ENCODE data around the gene GLS. TPM values are rescaled to one million over a fixed set of nuclear protein-coding genes. Genes with fewer than 3 reads are reported as not detected.

GLS gene
- total RNA-seq (157 and 192 TPM in 2 replicates), polyA plus RNA-seq (69.4 and 123 TPM in 2 replicates), polyA minus RNA-seq (ENCODE audit: low replicate concordance) (55.1 and 58.7 TPM in 2 replicates)
- polyA plus RNA-seq (2012), result 45.0 and 90.0 TPM in 2 replicates

DNA sequence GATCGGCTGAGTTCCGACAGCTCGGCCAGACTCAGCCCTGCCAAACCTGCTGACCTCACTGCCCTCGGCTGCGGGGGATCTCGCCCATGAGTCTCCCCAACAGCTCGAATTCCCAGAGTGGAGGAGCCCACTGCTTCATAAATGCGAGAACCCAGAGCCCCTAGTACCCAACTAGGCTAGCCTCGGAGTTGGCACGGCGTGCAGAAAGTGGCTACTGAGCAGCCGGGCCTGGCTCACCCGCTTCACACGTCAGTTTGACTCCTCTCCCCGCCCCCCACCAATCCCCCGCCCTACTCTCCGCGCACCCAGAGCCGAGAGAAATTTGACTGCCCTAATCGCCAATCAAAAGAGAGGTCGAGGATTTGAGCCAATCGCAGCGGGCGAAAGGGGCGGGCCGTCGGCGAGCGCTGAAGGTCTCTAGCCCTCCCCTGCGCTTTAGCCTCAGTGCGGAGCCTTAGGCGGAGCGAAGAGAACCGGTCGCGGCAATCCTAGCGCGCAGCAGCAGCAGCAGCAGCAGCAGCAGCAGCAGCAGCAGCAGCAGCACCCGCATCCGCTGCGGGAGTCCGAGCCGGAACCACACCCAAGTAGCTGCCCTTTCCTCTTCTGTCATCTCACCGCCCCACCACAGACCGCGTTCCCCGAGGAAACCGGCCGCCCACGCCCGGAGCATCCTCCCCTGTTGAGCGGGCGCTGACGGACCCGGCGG is at the start of gene GLS:
Gene GLS, plus strand, starts transcription at position 444 of the 706 bp plus-strand sequence. CDS start 264 bp downstream, outside the sequence.
- Histone ChIP-seq H3K36me3 (ENCODE audit: control insufficient read depth, insufficient read depth, low read length) (no peaks in the 10 kb centered on the region), H3K4me2 (ENCODE audit: extremely low read depth, insufficient read depth, low read length) (peak within 1 kb of the TSS; percentile 97), H3K9ac (ENCODE audit: insufficient read depth, low read length) (peak within 1 kb of the TSS; percentile 90), H3K4me1 (ENCODE audit: control insufficient read depth, extremely low read depth, insufficient read depth, low read length) (peaks cover 3% of the 10 kb centered on the region), H2AFZ (ENCODE audit: low read length) (peak within 1 kb of the TSS; percentile 96), H3K9me3 (ENCODE audit: control insufficient read depth, insufficient read depth, low read depth, low read length) (no peaks in the 10 kb centered on the region), H3K4me3 (replicated peaks in 1 of 4; ENCODE audit: control extremely low read depth in 1 of 4, insufficient read depth in 1 of 4, low read depth in 3 of 4, low read length in 4 of 4) (peak within 1 kb of the TSS; percentile 58 to 94 (median 82)), H4K20me1 (ENCODE audit: control insufficient read depth, extremely low read depth, insufficient read depth, low read length) (peaks cover 3% of the 10 kb centered on the region), H3K27ac (ENCODE audit: insufficient read depth, low read length) (peak within 1 kb of the TSS; percentile 93), H3K27me3 (ENCODE audit: control insufficient read depth, insufficient read depth, low read length) (no peaks in the 10 kb centered on the region), H3K79me2 (ENCODE audit: control insufficient read depth, insufficient read depth, low read length) (peaks cover 48% of the 10 kb centered on the region)
- DNase-seq (ENCODE audit: low read depth in 2 of 2), result peak; percentile 95 to 96
- TF ChIP-seq, protein P1, sequence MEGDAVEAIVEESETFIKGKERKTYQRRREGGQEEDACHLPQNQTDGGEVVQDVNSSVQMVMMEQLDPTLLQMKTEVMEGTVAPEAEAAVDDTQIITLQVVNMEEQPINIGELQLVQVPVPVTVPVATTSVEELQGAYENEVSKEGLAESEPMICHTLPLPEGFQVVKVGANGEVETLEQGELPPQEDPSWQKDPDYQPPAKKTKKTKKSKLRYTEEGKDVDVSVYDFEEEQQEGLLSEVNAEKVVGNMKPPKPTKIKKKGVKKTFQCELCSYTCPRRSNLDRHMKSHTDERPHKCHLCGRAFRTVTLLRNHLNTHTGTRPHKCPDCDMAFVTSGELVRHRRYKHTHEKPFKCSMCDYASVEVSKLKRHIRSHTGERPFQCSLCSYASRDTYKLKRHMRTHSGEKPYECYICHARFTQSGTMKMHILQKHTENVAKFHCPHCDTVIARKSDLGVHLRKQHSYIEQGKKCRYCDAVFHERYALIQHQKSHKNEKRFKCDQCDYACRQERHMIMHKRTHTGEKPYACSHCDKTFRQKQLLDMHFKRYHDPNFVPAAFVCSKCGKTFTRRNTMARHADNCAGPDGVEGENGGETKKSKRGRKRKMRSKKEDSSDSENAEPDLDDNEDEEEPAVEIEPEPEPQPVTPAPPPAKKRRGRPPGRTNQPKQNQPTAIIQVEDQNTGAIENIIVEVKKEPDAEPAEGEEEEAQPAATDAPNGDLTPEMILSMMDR (conservative IDR thresholded peaks at IDR 0.05 in 1 of 2, IDR thresholded peaks at IDR 0.05 in 1 of 2; ENCODE audit: low read depth in 1 of 2, low read length in 2 of 2), result no peak
- no peak for TF ChIP-seq EZH2 (IDR thresholded peaks at IDR 0.05; ENCODE audit: low read length, missing control alignments)

DNA sequence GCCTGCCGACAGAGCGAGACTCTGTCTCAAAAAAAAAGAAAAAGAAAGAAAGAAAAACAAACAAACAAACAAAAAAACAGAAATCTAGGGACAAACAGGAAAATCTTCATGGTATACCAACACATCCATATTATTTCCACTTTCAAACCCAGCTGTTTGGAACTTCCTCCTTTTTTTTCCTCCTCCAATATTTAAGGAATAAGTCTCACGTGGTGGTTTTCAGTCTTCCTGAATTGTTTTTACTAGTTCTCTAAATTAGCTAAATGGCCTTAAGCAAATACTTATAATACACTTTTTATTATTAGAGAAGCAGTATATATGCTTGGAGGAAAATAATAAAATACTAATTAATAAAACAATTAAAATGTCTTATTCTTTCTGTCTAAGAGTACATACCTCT is 48.7 kb upstream of the GLS start:
- H3K27ac ChIP-seq (ENCODE audit: insufficient read depth, low read length), result no peak overlapping the region
- H3K9ac ChIP-seq (ENCODE audit: insufficient read depth, low read length), result no peak overlapping the region
- no peaks in the 10 kb centered on the region for H3K27me3 ChIP-seq (ENCODE audit: control insufficient read depth, insufficient read depth, low read length)
- peaks cover 12% of the 10 kb centered on the region for H3K4me1 ChIP-seq (ENCODE audit: control insufficient read depth, extremely low read depth, insufficient read depth, low read length)
- H3K4me2 ChIP-seq (ENCODE audit: extremely low read depth, insufficient read depth, low read length), result no peak overlapping the region
- no peak for DNase-seq (ENCODE audit: low read depth in 2 of 2)
- TF ChIP-seq, protein P1 (conservative IDR thresholded peaks at IDR 0.05 in 1 of 2, IDR thresholded peaks at IDR 0.05 in 1 of 2; ENCODE audit: low read depth in 1 of 2, low read length in 2 of 2), result no peak
- no peak for TF ChIP-seq EZH2 (IDR thresholded peaks at IDR 0.05; ENCODE audit: low read length, missing control alignments)
- no peaks in the 10 kb centered on the region for H3K36me3 ChIP-seq (ENCODE audit: control insufficient read depth, insufficient read depth, low read length)
- no peak overlapping the region for H3K4me3 ChIP-seq (replicated peaks in 1 of 4; ENCODE audit: control extremely low read depth in 1 of 4, insufficient read depth in 1 of 4, low read depth in 3 of 4, low read length in 4 of 4)
- H3K9me3 ChIP-seq (ENCODE audit: control insufficient read depth, insufficient read depth, low read depth, low read length), result no peaks in the 10 kb centered on the region
- no peak overlapping the region for H2AFZ ChIP-seq (ENCODE audit: low read length)
- H3K79me2 ChIP-seq (ENCODE audit: control insufficient read depth, insufficient read depth, low read length), result no peaks in the 10 kb centered on the region
- H4K20me1 ChIP-seq (ENCODE audit: control insufficient read depth, extremely low read depth, insufficient read depth, low read length), result no peaks in the 10 kb centered on the region

DNA sequence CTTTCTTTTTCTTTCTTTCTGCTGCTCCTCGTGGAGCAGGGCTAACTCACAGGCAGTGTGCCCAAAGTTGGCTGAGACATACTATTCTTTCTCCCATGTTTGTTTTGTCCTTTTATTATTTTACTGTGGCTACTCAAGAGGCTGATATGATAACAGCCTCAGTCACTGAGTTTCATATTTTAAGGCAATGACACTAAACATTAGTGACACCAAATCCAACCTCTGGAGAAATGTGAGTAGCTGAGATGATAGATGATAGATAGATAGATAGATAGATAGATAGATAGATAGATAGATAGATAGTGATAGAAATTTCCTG is 45.8 kb upstream of the GLS start:
- no peak overlapping the region for H3K9ac ChIP-seq (ENCODE audit: insufficient read depth, low read length)
- H3K4me1 ChIP-seq (ENCODE audit: control insufficient read depth, extremely low read depth, insufficient read depth, low read length), result peaks cover 24% of the 10 kb centered on the region
- no peaks in the 10 kb centered on the region for H3K36me3 ChIP-seq (ENCODE audit: control insufficient read depth, insufficient read depth, low read length)
- no peak overlapping the region for H3K4me2 ChIP-seq (ENCODE audit: extremely low read depth, insufficient read depth, low read length)
- DNase-seq (ENCODE audit: low read depth in 2 of 2), result no peak
- H3K9me3 ChIP-seq (ENCODE audit: control insufficient read depth, insufficient read depth, low read depth, low read length), result no peaks in the 10 kb centered on the region
- H4K20me1 ChIP-seq (ENCODE audit: control insufficient read depth, extremely low read depth, insufficient read depth, low read length), result no peaks in the 10 kb centered on the region
- no peak overlapping the region for H2AFZ ChIP-seq (ENCODE audit: low read length)
- no peaks in the 10 kb centered on the region for H3K27me3 ChIP-seq (ENCODE audit: control insufficient read depth, insufficient read depth, low read length)
- H3K79me2 ChIP-seq (ENCODE audit: control insufficient read depth, insufficient read depth, low read length), result no peaks in the 10 kb centered on the region
- no peak for TF ChIP-seq EZH2 (IDR thresholded peaks at IDR 0.05; ENCODE audit: low read length, missing control alignments)
- TF ChIP-seq, protein P1 (conservative IDR thresholded peaks at IDR 0.05 in 1 of 2, IDR thresholded peaks at IDR 0.05 in 1 of 2; ENCODE audit: low read depth in 1 of 2, low read length in 2 of 2), result no peak
- H3K4me3 ChIP-seq (replicated peaks in 1 of 4; ENCODE audit: control extremely low read depth in 1 of 4, insufficient read depth in 1 of 4, low read depth in 3 of 4, low read length in 4 of 4), result no peak overlapping the region
- no peak overlapping the region for H3K27ac ChIP-seq (ENCODE audit: insufficient read depth, low read length)
